Stimulated activated CD8-positive, alpha-beta memory T cell treated with anti-CD3 and anti-CD28 coated beads, Interleukin-12 subunit alpha, Interleukin-12 subunit beta, amount 100 ng/mL, for 24 hours (primary cell): ENCODE measurements around the gene IVNS1ABP.
"Not testable (repeated sequence)": the region's sequence is repeated elsewhere in the genome, so short reads cannot be mapped to it uniquely, and the experiment has no call there.

Experiments
- DNase-seq: peaks from one replicate; pipeline ENCODE4 v3.0.0-alpha.2; 2020; ENCODE audit errors: extremely low read depth

IVNS1ABP gene

GRCh38 chr1:185334182-185334581, 17.1 kb upstream of the IVNS1ABP start:
- DNase-seq, result no peak

GRCh38 chr1:185328255-185328654, 11.2 kb upstream of the IVNS1ABP start:
- no peak for DNase-seq

GRCh38 chr1:185325413-185325812, 8.4 kb upstream of the IVNS1ABP start:
- DNase-seq, result no peak

GRCh38 chr1:185324118-185324517, 7.1 kb upstream of the IVNS1ABP start:
- DNase-seq, result no peak

- DNase-seq, result no peak
Observed at GRCh38 chr1:185322636-185323035, 5.6 kb upstream of the IVNS1ABP start.

- not testable (repeated sequence) for DNase-seq
Observed at GRCh38 chr1:185321653-185322221, 4.7 kb upstream of the IVNS1ABP start.

GRCh38 chr1:185321104-185321503, 4.1 kb upstream of the IVNS1ABP start:
- not testable (repeated sequence) for DNase-seq

GRCh38 chr1:185319139-185319475, 2.1 kb upstream of the IVNS1ABP start:
- no peak for DNase-seq

GRCh38 chr1:185318431-185319138, 1.5 kb upstream of the IVNS1ABP start:
- DNase-seq, result no peak

GRCh38 chr1:185317886-185318310, 855 bp upstream of the IVNS1ABP start:
- peak; percentile 34 for DNase-seq

- DNase-seq, result peak; percentile 88
Observed at GRCh38 chr1:185316163-185317033, 645 bp downstream of the IVNS1ABP start.

GRCh38 chr1:185315445-185316071, 1.5 kb downstream of the IVNS1ABP start:
- no peak for DNase-seq

GRCh38 chr1:185314411-185314810, 2.6 kb downstream of the IVNS1ABP start:
- no peak for DNase-seq

GRCh38 chr1:185312361-185313138, 4.5 kb downstream of the IVNS1ABP start:
- no peak for DNase-seq

GRCh38 chr1:185311589-185312225, 5.3 kb downstream of the IVNS1ABP start:
- no peak for DNase-seq

GRCh38 chr1:185309566-185309965, 7.5 kb downstream of the IVNS1ABP start:
- DNase-seq, result no peak

- DNase-seq, result no peak
Observed at GRCh38 chr1:185308126-185308525, 8.9 kb downstream of the IVNS1ABP start.

- no peak for DNase-seq
Observed at GRCh38 chr1:185305419-185305818, 11.6 kb downstream of the IVNS1ABP start.

GRCh38 chr1:185300152-185300551, 16.9 kb downstream of the IVNS1ABP start:
- DNase-seq, result no peak

GRCh38 chr1:185297982-185298381, 19.1 kb downstream of the IVNS1ABP start:
- no peak for DNase-seq

- no peak for DNase-seq
Observed at GRCh38 chr1:185295091-185295490, 22.0 kb downstream of the IVNS1ABP start.
